Hepatocyte (in vitro differentiated cells): ENCODE data around the gene MYLK3.

Experiments
- CTCF ChIP-seq: fragments of 200-600 bp; sonication (generic); IDR thresholded peaks from 2 replicates; pipeline ENCODE4 v1.5.1; 2016; ENCODE audit warnings: antibody characterized with exemption, mild to moderate bottlenecking; ENCODE audit not compliant: poor library complexity
- EZH2 ChIP-seq: fragments of 200-600 bp; sonication (generic); IDR thresholded peaks from 2 replicates; pipeline ENCODE4 v1.6.1; 2016; ENCODE audit warnings: antibody characterized with exemption, mild to moderate bottlenecking, borderline replicate concordance

GRCh38 chr16:46658925-46659324 is 89.2 kb downstream of the MYLK3 start:
- TF ChIP-seq CTCF, result no peak
- no peak for TF ChIP-seq EZH2
